ENCODE measurements around the gene REXO5.

GRCh38 chr16:20765732-20766131, 40.6 kb upstream of the REXO5 start:
- TF ChIP-seq CTCF (IDR thresholded peaks at IDR 0.05; ENCODE audit: low read depth, low read length, poor library complexity, severe bottlenecking) (no peak), EZH2phosphoT487 (IDR thresholded peaks at IDR 0.05; ENCODE audit: borderline replicate concordance, low read length) (no peak)
